ENCODE measurements around the gene PRDM11.

GRCh38 chr11:45252134-45252856, 105.9 kb downstream of the PRDM11 start:
- TF ChIP-seq, protein P1, sequence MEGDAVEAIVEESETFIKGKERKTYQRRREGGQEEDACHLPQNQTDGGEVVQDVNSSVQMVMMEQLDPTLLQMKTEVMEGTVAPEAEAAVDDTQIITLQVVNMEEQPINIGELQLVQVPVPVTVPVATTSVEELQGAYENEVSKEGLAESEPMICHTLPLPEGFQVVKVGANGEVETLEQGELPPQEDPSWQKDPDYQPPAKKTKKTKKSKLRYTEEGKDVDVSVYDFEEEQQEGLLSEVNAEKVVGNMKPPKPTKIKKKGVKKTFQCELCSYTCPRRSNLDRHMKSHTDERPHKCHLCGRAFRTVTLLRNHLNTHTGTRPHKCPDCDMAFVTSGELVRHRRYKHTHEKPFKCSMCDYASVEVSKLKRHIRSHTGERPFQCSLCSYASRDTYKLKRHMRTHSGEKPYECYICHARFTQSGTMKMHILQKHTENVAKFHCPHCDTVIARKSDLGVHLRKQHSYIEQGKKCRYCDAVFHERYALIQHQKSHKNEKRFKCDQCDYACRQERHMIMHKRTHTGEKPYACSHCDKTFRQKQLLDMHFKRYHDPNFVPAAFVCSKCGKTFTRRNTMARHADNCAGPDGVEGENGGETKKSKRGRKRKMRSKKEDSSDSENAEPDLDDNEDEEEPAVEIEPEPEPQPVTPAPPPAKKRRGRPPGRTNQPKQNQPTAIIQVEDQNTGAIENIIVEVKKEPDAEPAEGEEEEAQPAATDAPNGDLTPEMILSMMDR (IDR thresholded peaks at IDR 0.05) = peak; percentile 93
- TF ChIP-seq TEAD4 (CRISPR knock-in tag; IDR thresholded peaks at IDR 0.05) (no peak), PREB (CRISPR knock-in tag; IDR thresholded peaks at IDR 0.05; ENCODE audit: borderline replicate concordance) (no peak), MAX (CRISPR knock-in tag; IDR thresholded peaks at IDR 0.05) (0 out of 2 replicates have a peak, but pooled peaks have one; percentile 23), ZNF138 (CRISPR knock-in tag; conservative IDR thresholded peaks at IDR 0.05) (no peak), ATF3 (CRISPR knock-in tag; conservative IDR thresholded peaks at IDR 0.05) (no peak), JUN (CRISPR knock-in tag; IDR thresholded peaks at IDR 0.05) (no peak)
- TF ChIP-seq, protein P2, sequence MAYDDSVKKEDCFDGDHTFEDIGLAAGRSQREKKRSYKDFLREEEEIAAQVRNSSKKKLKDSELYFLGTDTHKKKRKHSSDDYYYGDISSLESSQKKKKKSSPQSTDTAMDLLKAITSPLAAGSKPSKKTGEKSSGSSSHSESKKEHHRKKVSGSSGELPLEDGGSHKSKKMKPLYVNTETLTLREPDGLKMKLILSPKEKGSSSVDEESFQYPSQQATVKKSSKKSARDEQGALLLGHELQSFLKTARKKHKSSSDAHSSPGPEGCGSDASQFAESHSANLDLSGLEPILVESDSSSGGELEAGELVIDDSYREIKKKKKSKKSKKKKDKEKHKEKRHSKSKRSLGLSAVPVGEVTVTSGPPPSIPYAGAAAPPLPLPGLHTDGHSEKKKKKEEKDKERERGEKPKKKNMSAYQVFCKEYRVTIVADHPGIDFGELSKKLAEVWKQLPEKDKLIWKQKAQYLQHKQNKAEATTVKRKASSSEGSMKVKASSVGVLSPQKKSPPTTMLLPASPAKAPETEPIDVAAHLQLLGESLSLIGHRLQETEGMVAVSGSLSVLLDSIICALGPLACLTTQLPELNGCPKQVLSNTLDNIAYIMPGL (CRISPR knock-in tag; IDR thresholded peaks at IDR 0.05) = peak; percentile 55; the same call in 1 of the 2 replicates
- TF ChIP-seq, protein P3, sequence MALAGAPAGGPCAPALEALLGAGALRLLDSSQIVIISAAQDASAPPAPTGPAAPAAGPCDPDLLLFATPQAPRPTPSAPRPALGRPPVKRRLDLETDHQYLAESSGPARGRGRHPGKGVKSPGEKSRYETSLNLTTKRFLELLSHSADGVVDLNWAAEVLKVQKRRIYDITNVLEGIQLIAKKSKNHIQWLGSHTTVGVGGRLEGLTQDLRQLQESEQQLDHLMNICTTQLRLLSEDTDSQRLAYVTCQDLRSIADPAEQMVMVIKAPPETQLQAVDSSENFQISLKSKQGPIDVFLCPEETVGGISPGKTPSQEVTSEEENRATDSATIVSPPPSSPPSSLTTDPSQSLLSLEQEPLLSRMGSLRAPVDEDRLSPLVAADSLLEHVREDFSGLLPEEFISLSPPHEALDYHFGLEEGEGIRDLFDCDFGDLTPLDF (CRISPR knock-in tag; IDR thresholded peaks at IDR 0.05) = no peak
- TF ChIP-seq, protein P4, sequence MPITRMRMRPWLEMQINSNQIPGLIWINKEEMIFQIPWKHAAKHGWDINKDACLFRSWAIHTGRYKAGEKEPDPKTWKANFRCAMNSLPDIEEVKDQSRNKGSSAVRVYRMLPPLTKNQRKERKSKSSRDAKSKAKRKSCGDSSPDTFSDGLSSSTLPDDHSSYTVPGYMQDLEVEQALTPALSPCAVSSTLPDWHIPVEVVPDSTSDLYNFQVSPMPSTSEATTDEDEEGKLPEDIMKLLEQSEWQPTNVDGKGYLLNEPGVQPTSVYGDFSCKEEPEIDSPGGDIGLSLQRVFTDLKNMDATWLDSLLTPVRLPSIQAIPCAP (CRISPR knock-in tag; IDR thresholded peaks at IDR 0.05) = no peak
